ENCODE data around the gene RBFOX1.

The RBFOX1 gene

GRCh38 chr16:7716660-7717550 lies 384.3 kb downstream of the RBFOX1 start:
- DNase-seq: no peak

GRCh38 chr16:7722761-7723160 lies 390.1 kb downstream of the RBFOX1 start:
- no peak for DNase-seq

DNA sequence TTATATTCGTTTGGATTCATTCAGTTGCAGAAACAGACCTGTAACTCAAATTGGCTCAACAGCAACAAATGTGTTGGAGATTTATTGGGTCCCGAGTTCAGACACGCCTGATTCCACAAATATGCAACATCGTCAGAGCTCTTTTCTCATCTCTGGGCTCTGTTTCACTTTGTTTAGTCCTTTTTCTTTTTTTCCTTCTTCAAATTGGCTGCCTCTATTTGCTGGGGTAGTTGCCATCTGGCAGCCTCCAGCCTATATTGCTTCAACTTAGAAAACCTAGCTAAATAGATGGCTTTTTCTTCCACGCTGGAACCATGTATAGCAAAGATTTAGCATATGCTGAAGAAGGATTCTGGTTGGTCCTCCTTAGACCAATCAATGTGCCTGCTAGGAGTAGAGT lies 398.5 kb downstream of the RBFOX1 start:
- DNase-seq: no peak

GRCh38 chr16:7736138-7736665 lies 403.6 kb downstream of the RBFOX1 start:
- no peak for DNase-seq

GRCh38 chr16:7742626-7743025 lies 410.0 kb downstream of the RBFOX1 start:
- DNase-seq: no peak

- DNase-seq: no peak
Observed at GRCh38 chr16:7744546-7745264, 412.1 kb downstream of the RBFOX1 start.

GRCh38 chr16:7745276-7745675 lies 412.6 kb downstream of the RBFOX1 start:
- no peak for DNase-seq

GRCh38 chr16:7746941-7747340 lies 414.3 kb downstream of the RBFOX1 start:
- DNase-seq: no peak

DNA sequence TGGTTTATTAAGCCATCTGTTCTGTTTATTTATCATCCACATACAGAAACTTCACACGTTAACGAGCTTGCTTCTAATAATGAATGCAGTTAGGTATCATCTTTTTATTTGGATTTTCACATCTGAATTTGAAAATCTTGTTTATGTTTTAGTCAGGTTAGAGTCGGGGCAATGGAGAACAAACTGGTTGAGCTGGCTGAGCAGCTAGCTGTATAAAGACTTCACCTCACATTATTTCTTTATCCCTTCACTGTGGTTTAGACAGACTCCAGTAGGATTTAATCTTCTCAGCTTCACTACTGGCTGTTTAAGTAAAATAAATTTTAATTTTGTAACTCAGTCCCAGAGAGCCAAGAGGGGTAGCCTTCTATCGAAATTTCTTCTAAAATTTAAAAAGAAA lies 415.9 kb downstream of the RBFOX1 start:
- DNase-seq: no peak

DNA sequence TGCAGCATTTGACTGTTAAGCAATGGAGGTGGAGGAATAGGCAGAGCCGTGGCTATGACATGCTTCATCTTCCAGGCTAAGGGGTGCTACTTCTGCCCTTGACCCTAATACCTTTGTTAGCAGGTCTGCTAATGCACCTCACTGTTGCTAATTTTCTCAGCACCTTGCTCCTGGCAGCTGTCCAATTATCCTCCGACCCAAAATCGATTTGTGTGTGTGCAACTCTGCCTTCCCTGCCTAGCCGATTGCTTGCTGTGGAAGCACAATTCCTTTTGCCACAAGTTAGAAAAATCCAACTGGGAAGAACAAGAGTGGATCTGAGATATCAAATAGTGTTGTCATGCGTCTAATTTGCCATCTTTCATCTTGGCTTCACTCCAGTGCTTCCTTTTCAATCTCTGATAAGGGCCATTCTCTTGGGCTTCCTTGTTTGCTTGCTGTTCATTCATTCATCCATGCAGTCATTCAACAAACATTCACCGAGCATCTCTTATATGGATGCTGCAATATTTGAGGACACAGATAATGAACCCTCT lies 422.8 kb downstream of the RBFOX1 start:
- no peak for DNase-seq

All from activated CD4-positive, CD25-positive, alpha-beta regulatory T cell (primary cell).